Activated naive CD8-positive, alpha-beta T cell treated with anti-CD3 and anti-CD28 coated beads, Interleukin-2, amount 10 ng/mL, durations not matched to agents 7 days and 5 days (primary cell): ENCODE results near the gene GLTP. TPM values are rescaled to one million over a fixed set of nuclear protein-coding genes. Genes with fewer than 3 reads are reported as not detected.
A peak's percentile ranks its signal among the peaks of the same experiment; 100 is the strongest.

Experiments used
- ATAC-seq: fragments of 150-1000 bp; cut with Tn5 transposase; one replicate; pipeline ENCODE4 v1.10.0; 2021; ENCODE audit warnings: low read depth, moderate library complexity
- POLR2A ChIA-PET: fragments of 350-600 bp; sonication (Branson Sonifier 250); formaldehyde crosslinking; loops from one replicate; lab custom pipeline; 2021; ENCODE audit warnings: antibody characterized with exemption; lab: Charles Lee
- DNase-seq: peaks from one replicate; pipeline ENCODE4 v3.0.0; 2021
- H3K27ac Mint-ChIP-seq: one replicate; pipeline ENCODE4 v1.8.0; 2022; ENCODE audit warnings: mild to moderate bottlenecking, mixed read lengths
- H3K27me3 Mint-ChIP-seq: one replicate; pipeline ENCODE4 v1.8.0; 2022; ENCODE audit warnings: mild to moderate bottlenecking, moderate library complexity, mixed read lengths
- H3K36me3 Mint-ChIP-seq: one replicate; pipeline ENCODE4 v1.8.0; 2021; ENCODE audit warnings: mild to moderate bottlenecking, mixed read lengths
- H3K4me1 Mint-ChIP-seq: one replicate; pipeline ENCODE4 v1.8.0; 2021; ENCODE audit warnings: mixed read lengths
- H3K4me3 Mint-ChIP-seq: one replicate; pipeline ENCODE4 v1.8.0; 2022; ENCODE audit warnings: mild to moderate bottlenecking, moderate library complexity, mixed read lengths
- H3K9me3 Mint-ChIP-seq: one replicate; pipeline ENCODE4 v1.8.0; 2021; ENCODE audit warnings: mixed read lengths
- total RNA-seq, 2 experiments: library from RNA; stranded (reverse); gene quantifications; one replicate each; pipeline ENCODE4 v1.2.3, GENCODE V29; 2021

GLTP gene
- total RNA-seq, 2 experiments from 2014 or later: 18.3 to 20.2 TPM

DNA sequence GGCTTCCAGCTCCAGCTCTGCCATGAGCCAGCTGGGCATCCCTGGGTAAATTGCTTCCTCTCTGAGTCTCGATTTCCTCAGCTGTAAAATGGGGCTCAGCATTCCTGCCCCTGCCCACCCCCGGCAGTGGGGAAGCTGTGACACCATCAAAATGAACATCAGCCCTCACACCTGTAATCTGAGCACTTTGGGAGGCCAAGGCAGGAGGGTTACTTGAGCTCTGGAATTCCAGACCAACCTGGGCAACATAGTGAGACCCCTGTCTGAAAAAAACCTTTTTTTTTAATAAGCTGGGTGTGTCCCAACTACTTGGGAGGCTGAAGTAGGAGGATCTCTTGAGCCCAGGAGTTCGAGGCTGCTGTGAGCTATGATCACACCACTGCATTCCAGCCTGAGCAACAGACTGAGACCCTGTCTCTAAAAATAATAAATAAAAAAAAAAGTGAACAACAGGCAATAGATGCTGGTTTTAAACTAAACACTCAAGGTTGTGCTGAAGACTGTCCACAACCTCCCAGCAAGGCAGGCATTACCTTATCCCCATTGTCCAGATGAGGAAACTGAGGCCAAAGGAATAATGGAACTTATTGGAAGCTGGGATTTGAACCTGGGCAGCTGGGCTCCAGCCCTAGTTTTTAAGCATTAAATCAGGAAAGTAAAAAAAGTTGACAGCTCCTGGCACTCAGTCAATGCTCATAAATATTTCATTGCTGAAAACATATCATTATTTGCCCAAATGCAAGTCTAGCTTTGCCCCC lies 51.4 kb downstream of the GLTP start:
- H3K27me3 Mint-ChIP-seq: peaks cover 17% of the 10 kb centered on the region
- no peak overlapping the region for H3K27ac Mint-ChIP-seq
- peaks cover 16% of the 10 kb centered on the region for H3K4me1 Mint-ChIP-seq
- H3K4me3 Mint-ChIP-seq: no peak overlapping the region
- POLR2A ChIA-PET: no interaction called here
- ATAC-seq (no peak), DNase-seq (no peak)
- H3K9me3 Mint-ChIP-seq: no peaks in the 10 kb centered on the region
- H3K36me3 Mint-ChIP-seq: no peaks in the 10 kb centered on the region

DNA sequence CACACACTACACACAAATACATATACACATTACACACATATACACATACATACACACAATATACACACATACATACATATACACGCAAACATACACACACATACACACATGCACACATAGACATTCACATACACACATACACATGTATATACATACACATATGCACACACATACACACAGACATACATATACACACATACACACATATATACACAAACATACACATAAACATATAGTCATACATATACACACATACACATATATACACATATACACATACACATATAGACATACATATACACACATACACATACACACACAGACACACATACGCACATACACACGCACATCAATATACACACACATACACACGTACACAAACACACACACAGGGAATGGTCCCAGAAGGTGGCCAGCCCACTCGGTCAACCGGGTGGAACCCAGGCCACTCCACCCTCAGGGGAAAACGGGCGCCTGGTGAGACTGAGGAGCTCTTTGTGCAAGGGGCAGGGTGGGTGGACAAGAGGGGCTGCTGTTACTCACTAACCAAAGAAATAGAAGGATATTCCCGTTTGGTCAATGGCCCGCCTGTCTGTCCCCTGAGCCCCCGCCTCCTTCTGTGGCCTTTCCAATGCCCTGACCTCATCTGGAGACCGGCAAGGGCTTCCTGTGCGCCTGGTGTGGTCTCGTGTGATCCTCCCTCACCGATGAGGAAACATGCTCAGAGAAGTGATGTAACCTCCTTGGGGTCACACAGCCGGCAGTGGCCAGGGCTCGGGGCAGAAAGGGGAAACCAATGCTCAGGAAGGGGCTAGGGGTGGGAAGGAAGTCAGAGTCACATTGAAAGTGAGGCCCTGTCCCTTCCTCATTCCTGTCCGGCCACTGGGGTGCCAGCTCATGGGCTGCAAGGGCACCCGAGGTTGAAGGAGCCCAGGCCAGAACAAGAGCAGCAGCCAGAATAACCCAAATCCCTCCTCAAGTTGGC lies 52.5 kb downstream of the GLTP start:
- no peak for DNase-seq
- H3K36me3 Mint-ChIP-seq: no peaks in the 10 kb centered on the region
- H3K4me1 Mint-ChIP-seq: peaks cover 13% of the 10 kb centered on the region
- peaks cover 12% of the 10 kb centered on the region for H3K27me3 Mint-ChIP-seq
- H3K4me3 Mint-ChIP-seq: no peak overlapping the region
- POLR2A ChIA-PET: no interaction called here
- peak; percentile 63 for ATAC-seq
- no peaks in the 10 kb centered on the region for H3K9me3 Mint-ChIP-seq
- no peak overlapping the region for H3K27ac Mint-ChIP-seq

DNA sequence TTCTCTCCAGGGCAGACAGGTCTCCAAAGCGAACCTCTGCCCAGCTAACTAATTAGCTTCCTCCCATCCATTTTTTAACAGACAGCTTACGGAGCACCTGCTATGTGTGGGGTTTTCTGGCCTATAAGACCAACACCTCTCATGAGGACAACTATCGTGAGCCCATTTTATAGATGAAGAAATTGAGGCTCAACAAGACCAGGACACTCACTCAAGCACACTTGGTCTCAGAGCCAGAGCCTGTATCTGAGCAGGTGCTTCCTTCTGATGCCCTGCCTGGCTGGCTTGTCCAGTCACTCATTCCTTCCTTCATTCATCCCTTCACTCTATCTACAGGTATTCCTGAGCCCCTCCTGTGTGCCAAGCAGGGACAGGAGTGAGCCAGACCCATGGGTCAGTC lies 53.3 kb downstream of the GLTP start:
- Mint-ChIP-seq H3K36me3 (no peaks in the 10 kb centered on the region), H3K27ac (no peak overlapping the region), H3K27me3 (peaks cover 8% of the 10 kb centered on the region), H3K9me3 (no peaks in the 10 kb centered on the region), H3K4me1 (peaks cover 13% of the 10 kb centered on the region), H3K4me3 (no peak overlapping the region)
- no peak for ATAC-seq
- POLR2A ChIA-PET: no interaction called here
- no peak for DNase-seq

DNA sequence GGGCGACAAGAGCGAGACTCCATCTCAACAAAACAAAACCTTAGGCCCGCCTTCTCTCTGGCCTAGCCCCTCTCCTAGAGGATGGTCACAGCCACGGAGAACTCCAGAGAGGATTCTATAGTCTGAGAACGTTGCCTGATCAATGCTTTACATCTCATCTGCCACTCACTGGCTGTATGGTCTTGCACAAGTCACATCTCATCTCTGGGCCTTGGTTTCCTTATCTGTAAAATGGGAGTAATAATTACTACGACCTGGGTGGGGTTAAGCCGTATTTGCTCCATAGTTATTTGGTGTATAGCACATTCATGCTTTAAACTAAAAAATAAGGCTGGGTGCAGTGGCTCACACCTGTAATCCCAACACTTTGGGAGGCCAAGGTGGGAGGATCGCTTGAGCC lies 55.6 kb downstream of the GLTP start:
- Mint-ChIP-seq H3K9me3 (no peaks in the 10 kb centered on the region), H3K36me3 (no peaks in the 10 kb centered on the region), H3K4me3 (no peak overlapping the region), H3K27ac (no peak overlapping the region), H3K4me1 (peaks cover 15% of the 10 kb centered on the region), H3K27me3 (no peaks in the 10 kb centered on the region)
- POLR2A ChIA-PET: no interaction called here
- DNase-seq (no peak), ATAC-seq (no peak)

DNA sequence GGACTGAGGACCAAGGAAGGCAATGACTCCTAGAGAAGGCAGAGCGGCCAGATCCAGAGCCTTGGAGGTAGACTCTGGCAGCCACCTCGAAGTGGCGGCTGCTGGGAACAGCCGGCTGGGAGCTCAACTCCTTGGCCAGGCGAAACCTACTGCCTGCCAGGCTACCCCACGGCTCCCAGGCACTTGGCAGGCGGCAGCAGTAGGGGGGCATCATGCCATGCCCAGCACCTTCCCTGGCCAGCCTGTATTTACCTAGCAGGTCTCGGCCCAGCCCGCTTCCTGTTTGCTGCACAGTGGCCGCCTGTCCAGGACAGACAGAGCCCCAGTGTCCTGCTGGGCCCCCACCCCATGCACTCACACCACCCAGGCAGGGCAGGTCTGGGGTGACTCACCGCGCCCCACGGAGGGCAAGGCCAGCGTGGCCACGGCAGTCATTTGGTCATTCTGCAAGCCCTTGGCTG lies 57.4 kb downstream of the GLTP start:
- Mint-ChIP-seq H3K36me3 (no peaks in the 10 kb centered on the region), H3K27ac (no peak overlapping the region), H3K9me3 (no peaks in the 10 kb centered on the region), H3K4me1 (peaks cover 11% of the 10 kb centered on the region), H3K4me3 (no peak overlapping the region), H3K27me3 (no peaks in the 10 kb centered on the region)
- DNase-seq (no peak), ATAC-seq (no peak)
- POLR2A ChIA-PET: no interaction called here

DNA sequence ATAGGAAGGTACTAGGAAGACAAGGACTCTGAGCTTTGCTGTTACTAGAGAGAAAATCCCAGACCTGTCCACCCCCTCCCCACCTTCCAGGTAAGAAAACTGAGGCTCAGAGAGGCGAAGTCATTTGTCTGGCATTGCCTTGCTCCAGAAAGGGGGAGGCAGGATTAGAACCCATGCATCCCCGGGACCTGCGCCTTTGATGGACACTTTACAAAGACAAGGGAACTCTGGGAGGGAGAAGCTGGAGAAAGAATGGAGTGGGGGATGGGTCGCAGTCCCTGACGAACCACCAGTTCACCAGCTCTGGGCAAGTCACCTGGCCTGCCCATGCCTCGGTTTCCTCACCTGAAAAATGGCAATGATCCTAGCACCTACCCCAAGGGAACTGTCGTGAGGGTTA lies 57.9 kb downstream of the GLTP start:
- Mint-ChIP-seq H3K9me3 (no peaks in the 10 kb centered on the region), H3K27ac (no peak overlapping the region), H3K4me3 (no peak overlapping the region), H3K4me1 (peaks cover 7% of the 10 kb centered on the region), H3K27me3 (no peaks in the 10 kb centered on the region), H3K36me3 (no peaks in the 10 kb centered on the region)
- DNase-seq (no peak), ATAC-seq (no peak)
- POLR2A ChIA-PET: no interaction called here

DNA sequence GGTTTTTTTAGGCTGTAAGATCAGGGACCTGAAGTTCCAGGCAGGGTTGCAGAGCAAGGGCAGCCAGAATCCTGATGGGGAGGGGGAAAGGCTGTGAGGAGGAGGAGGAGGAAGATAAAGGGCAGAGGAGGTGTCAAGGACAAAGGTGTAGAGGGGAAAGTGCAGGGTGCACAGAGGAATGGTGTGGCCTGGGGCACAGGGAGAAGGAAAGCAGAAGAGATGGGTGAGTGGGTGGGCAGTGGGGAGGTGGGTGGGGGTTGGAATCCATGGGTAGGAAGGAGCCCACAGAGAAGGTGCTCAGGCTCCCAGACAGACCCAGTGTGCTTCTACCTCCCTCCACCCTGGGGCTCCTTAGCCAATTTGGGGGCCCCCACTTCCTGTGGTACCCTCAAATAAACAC lies 58.4 kb downstream of the GLTP start:
- DNase-seq: no peak
- H3K27ac Mint-ChIP-seq: no peak overlapping the region
- peaks cover 6% of the 10 kb centered on the region for H3K4me1 Mint-ChIP-seq
- H3K36me3 Mint-ChIP-seq: no peaks in the 10 kb centered on the region
- no peaks in the 10 kb centered on the region for H3K9me3 Mint-ChIP-seq
- H3K27me3 Mint-ChIP-seq: no peaks in the 10 kb centered on the region
- no peak for ATAC-seq
- POLR2A ChIA-PET: no interaction called here
- H3K4me3 Mint-ChIP-seq: no peak overlapping the region

DNA sequence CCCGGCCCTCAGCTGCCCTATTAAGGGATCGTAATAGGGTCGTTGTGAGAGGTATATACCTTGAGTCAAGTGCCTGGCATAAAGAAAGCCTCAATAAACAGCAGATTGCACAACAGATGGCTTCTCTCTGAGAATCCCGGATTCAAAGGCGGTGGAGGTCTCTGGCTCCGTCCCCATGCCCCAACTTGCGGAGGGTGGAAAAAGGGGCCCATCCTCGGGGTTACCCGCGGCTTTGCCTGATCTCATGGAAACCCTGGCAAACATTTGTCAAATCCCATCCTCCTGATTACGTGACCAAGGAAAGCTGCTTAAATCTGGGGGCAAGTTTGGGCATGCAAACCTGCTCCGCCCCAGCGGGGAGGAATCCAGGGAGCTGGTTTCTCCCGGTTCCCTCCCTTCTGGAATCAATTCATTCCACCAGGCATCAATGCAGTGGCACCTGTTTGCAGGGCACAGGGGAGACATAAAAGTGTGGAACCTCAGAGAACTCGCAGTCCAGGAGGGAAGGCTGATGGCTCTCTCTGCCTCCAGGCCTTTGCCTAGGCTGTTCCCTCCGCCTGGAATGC lies 59.4 kb downstream of the GLTP start:
- Mint-ChIP-seq H3K9me3 (no peaks in the 10 kb centered on the region), H3K36me3 (no peaks in the 10 kb centered on the region), H3K27ac (no peak overlapping the region), H3K27me3 (no peaks in the 10 kb centered on the region), H3K4me1 (peaks cover 2% of the 10 kb centered on the region), H3K4me3 (no peak overlapping the region)
- POLR2A ChIA-PET: no interaction called here
- ATAC-seq (no peak), DNase-seq (no peak)

DNA sequence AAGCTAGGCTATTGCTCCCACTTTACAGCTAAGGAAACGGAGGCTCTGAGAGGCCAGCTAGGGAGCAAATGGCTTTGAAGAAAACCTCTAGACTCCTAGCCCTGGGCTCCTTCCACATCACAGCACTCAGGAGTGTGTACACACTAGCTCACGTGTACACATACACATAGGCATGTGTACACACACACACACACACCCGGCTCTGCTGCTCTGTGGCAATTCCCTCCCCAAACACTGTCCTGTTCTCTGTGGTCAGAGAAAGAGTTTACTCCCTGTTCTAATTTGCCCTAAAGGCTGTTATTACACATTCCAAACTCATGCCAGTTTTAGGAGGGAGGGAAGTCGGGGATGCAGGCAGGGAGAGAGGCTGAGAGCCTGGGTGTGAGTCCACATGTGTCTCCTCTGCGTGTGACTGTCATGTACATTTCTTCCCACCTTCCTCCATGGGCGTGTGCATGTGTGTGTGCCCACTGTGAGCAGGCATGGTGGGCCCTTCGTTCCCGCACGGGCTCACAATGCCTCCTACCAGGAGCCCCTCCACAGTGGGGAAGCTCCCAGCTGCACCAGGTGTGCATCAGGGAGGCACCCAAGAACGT lies 61.3 kb downstream of the GLTP start:
- no peaks in the 10 kb centered on the region for H3K9me3 Mint-ChIP-seq
- no peak overlapping the region for H3K4me3 Mint-ChIP-seq
- H3K36me3 Mint-ChIP-seq: no peaks in the 10 kb centered on the region
- no peak for DNase-seq
- peaks cover 2% of the 10 kb centered on the region for H3K4me1 Mint-ChIP-seq
- no peaks in the 10 kb centered on the region for H3K27me3 Mint-ChIP-seq
- ATAC-seq: no peak
- POLR2A ChIA-PET: no interaction called here
- H3K27ac Mint-ChIP-seq: no peak overlapping the region

DNA sequence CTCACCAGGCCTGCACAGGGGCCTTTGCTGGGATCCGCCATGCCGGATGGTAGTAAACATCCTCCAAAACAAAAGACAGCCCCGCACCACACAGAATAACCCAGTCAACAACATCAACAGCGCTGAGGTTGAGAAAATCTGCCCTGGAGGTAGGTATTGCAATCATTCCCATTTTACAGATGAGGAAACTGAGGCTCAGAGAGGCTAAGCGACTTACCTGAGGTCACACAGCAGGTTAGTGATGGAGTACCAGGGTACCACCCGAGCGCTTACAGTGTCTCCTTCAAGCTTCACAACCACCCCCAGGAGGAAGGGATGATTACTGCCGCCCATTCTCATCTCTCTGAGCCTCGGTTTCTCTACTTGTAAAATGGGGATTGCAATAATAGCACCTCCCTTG lies 62.1 kb downstream of the GLTP start:
- peaks cover 2% of the 10 kb centered on the region for H3K4me1 Mint-ChIP-seq
- H3K4me3 Mint-ChIP-seq: no peak overlapping the region
- no peak overlapping the region for H3K27ac Mint-ChIP-seq
- ATAC-seq (no peak), DNase-seq (no peak)
- H3K36me3 Mint-ChIP-seq: no peaks in the 10 kb centered on the region
- H3K27me3 Mint-ChIP-seq: no peaks in the 10 kb centered on the region
- no peaks in the 10 kb centered on the region for H3K9me3 Mint-ChIP-seq
- POLR2A ChIA-PET: no interaction called here

DNA sequence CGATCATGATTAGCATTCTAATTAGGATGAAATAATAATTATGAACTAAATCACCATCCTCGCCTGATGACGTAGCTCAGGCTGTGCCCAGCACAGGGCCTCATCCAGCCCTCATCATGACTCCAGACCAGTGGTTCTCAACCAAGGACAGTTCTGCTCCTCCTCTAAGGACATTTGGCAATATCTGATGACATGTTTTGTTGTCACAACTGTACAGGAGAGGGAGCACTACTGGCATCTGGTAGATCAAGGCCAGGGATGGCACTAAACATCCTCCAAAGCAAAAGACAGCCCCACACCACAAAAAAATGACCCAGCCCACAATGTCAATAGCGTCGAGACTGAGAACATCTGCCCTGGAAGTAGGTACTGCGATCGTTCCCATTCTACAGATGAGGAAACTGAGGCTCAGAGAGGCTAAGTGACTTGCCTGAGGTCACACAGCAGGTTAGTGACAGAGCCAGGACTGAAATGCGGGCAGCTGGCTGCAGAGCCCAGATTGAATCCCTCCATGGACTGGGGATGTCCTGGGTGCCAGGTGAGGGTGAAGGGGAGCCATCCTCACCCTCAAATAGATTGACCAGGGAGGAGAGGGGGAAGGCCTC lies 62.6 kb downstream of the GLTP start:
- no peaks in the 10 kb centered on the region for H3K27me3 Mint-ChIP-seq
- H3K4me3 Mint-ChIP-seq: no peak overlapping the region
- H3K27ac Mint-ChIP-seq: no peak overlapping the region
- H3K36me3 Mint-ChIP-seq: no peaks in the 10 kb centered on the region
- no peaks in the 10 kb centered on the region for H3K9me3 Mint-ChIP-seq
- POLR2A ChIA-PET: no interaction called here
- H3K4me1 Mint-ChIP-seq: peaks cover 2% of the 10 kb centered on the region
- no peak for ATAC-seq
- DNase-seq: no peak

DNA sequence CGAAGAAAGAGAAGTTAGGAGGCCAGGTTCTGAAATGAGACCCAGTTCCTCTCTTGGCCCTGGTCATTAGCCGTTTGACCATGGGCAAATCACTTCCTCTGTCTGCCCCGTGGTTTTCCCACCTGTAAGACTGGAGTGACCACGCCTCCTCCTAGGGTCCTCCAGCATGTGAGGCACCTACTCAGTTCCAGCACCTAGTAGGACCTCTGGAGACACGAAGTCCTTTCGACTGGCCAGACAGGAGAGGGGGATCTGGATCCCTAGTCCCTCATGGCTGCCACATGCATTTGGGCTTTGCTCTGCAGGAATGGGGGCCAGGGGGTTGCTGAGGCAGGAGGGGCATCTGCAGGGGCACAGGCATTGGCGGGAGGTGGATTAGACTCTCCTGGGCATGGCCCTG lies 63.5 kb downstream of the GLTP start:
- Mint-ChIP-seq H3K4me3 (no peak overlapping the region), H3K9me3 (no peaks in the 10 kb centered on the region), H3K36me3 (no peaks in the 10 kb centered on the region), H3K4me1 (peaks cover 2% of the 10 kb centered on the region), H3K27me3 (peaks cover under 1% of the 10 kb centered on the region), H3K27ac (no peak overlapping the region)
- DNase-seq (no peak), ATAC-seq (no peak)
- POLR2A ChIA-PET: no interaction called here
